Calu3 (cell line): ENCODE measurements around the gene TLCD4. TPM values are rescaled to one million over a fixed set of nuclear protein-coding genes. Genes with fewer than 3 reads are reported as not detected.

Source experiments
- BruUV-seq: library from RNA; stranded (reverse); fragments of 400-500 nt; replicated peaks from 2 replicates; lab custom pipeline; 2021; lab: Mats Ljungman, UMichigan
- CTCF ChIA-PET: fragments of 300-600 bp; sonication (Branson Sonifier 250); formaldehyde crosslinking; loops from one replicate; lab custom pipeline; 2022; ENCODE audit warnings: antibody characterized with exemption; lab: Charles Lee
- DNase-seq: peaks from one replicate; pipeline ENCODE4 v3.0.0; 2022
- H3K27ac Mint-ChIP-seq: one replicate; pipeline ENCODE4 v1.8.0; 2022; ENCODE audit warnings: mixed read lengths; ENCODE audit not compliant: unreplicated experiment
- H3K27me3 Mint-ChIP-seq: one replicate; pipeline ENCODE4 v1.8.0; 2022; ENCODE audit warnings: mixed read lengths; ENCODE audit not compliant: unreplicated experiment
- H3K36me3 Mint-ChIP-seq: one replicate; pipeline ENCODE4 v1.8.0; 2022; ENCODE audit warnings: mild to moderate bottlenecking, moderate library complexity, mixed read lengths; ENCODE audit not compliant: insufficient read depth, unreplicated experiment
- H3K4me1 Mint-ChIP-seq: one replicate; pipeline ENCODE4 v1.8.0; 2022; ENCODE audit warnings: mild to moderate bottlenecking, low read depth, mixed read lengths; ENCODE audit not compliant: unreplicated experiment
- H3K4me3 Mint-ChIP-seq: one replicate; pipeline ENCODE4 v1.8.0; 2022; ENCODE audit warnings: mild to moderate bottlenecking, low read depth, moderate library complexity, mixed read lengths; ENCODE audit not compliant: unreplicated experiment
- H3K9me3 Mint-ChIP-seq: one replicate; pipeline ENCODE4 v1.8.0; 2022; ENCODE audit warnings: low read depth, mixed read lengths; ENCODE audit not compliant: unreplicated experiment
- CTCF ChIP-seq: fragments of 200-600 bp; IDR thresholded peaks from one replicate; pipeline ENCODE4 v1.8.0; 2022; ENCODE audit warnings: antibody characterized with exemption; ENCODE audit not compliant: unreplicated experiment
- intact Hi-C: fragments of 100-400 bp; cut with micrococcal nuclease; formaldehyde crosslinking; loops from one replicate; pipeline ENCODE4 v1.10.0; 2022; ENCODE audit not compliant: unreplicated experiment
- total RNA-seq: library from RNA; stranded (reverse); gene quantifications from 2 replicates; pipeline ENCODE4 v1.2.3, GENCODE V29; 2022

The TLCD4 gene
- total RNA-seq, 1 experiment from 2014 or later = 52.1 TPM

DNA sequence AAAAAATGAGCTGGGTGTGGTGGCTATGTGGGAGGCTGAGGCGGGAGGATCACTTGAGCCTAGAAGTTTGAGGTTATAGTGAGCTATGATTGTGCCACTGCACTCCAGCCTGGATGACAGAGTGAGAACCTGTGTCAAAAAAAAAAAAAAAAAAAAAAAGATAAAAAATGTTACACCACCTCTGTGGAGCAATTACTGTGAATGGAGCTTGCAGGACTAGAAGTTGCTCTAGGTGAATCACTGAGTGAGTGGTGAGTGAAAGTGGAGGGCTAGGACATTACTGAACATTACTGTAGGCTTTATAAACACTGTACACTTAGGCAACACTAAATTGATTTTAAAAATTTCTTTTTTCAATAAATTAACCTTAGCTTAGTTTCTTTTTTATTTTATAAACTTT lies 21.9 kb downstream of the TLCD4 start:
- no peak overlapping the region for H3K27ac Mint-ChIP-seq
- TF ChIP-seq CTCF = no peak
- H3K4me1 Mint-ChIP-seq = peaks cover 10% of the 10 kb centered on the region
- no peak for DNase-seq
- H3K9me3 Mint-ChIP-seq = no peaks in the 10 kb centered on the region
- CTCF ChIA-PET = interaction anchor here (0.6 to 0.7 kb wide), 3 partner anchors 95 to 1881 kb away, joined by 3 to 4 read pairs (median 3); partner anchors contain the start of gene RWDD3
- H3K4me3 Mint-ChIP-seq = no peak overlapping the region
- BruUV-seq = no TSS peak
- no peaks in the 10 kb centered on the region for H3K27me3 Mint-ChIP-seq
- H3K36me3 Mint-ChIP-seq = no peaks in the 10 kb centered on the region
- intact Hi-C loops = no loop called here

DNA sequence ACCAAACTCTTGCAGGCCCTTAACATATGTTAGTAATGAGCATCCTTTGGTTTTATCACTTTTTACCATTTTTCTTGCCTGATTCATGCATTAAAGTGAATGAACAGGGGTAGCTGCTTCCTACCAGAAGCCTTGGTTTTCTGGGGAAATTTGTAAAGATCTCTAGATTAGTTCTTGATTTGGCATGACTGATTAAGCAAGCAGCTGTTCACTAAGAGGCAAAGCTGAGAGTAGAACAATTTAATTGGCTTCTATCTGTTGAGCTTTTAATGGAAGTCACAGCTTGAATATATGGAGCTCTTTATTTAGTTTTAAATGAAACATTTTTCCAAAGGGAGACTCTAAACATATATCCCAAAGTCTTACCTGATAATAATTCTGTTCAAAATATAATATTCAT lies 23.6 kb downstream of the TLCD4 start:
- no peak overlapping the region for H3K4me3 Mint-ChIP-seq
- BruUV-seq = no TSS peak
- H3K4me1 Mint-ChIP-seq = peaks cover 10% of the 10 kb centered on the region
- TF ChIP-seq CTCF = no peak
- no peak overlapping the region for H3K27ac Mint-ChIP-seq
- CTCF ChIA-PET = interaction anchor here (1.0 kb wide), 1 partner anchor 56 kb away, joined by 3 read pairs; no protein-coding TSS in a partner anchor
- no peaks in the 10 kb centered on the region for H3K9me3 Mint-ChIP-seq
- DNase-seq = no peak
- H3K36me3 Mint-ChIP-seq = peaks cover 2% of the 10 kb centered on the region
- H3K27me3 Mint-ChIP-seq = no peaks in the 10 kb centered on the region
- intact Hi-C loops = loop anchor here (10.0 kb wide), 1 partner anchor 56 kb away; no protein-coding TSS in a partner anchor

DNA sequence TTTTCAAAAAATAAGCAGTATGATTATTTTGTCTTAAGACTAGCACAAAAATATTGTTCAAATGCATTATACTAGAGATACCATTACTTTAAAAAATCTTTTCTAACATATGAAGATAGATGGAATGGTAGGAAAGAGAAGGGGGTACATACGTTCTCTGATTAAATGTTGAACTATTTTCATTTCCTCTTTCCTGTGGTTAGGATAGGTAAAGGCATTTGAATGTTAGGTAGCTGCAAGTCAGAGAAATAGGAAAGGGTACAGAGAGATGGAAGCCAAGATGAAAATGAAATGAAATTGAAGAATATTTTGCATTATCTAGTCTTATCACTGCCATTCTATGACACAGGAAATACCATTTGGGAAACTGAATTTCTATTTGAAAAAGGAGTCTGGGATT lies 28.3 kb downstream of the TLCD4 start:
- H3K27me3 Mint-ChIP-seq = no peaks in the 10 kb centered on the region
- no peak for TF ChIP-seq CTCF
- no TSS peak for BruUV-seq
- no peaks in the 10 kb centered on the region for H3K9me3 Mint-ChIP-seq
- DNase-seq = no peak
- intact Hi-C loops = loop anchor here (10.0 kb wide), 1 partner anchor 61 kb away; no protein-coding TSS in a partner anchor
- peaks cover 10% of the 10 kb centered on the region for H3K4me1 Mint-ChIP-seq
- CTCF ChIA-PET = no interaction called here
- no peak overlapping the region for H3K4me3 Mint-ChIP-seq
- H3K27ac Mint-ChIP-seq = no peak overlapping the region
- peaks cover 4% of the 10 kb centered on the region for H3K36me3 Mint-ChIP-seq

- no peaks in the 10 kb centered on the region for H3K27me3 Mint-ChIP-seq
- peaks cover 4% of the 10 kb centered on the region for H3K36me3 Mint-ChIP-seq
- CTCF ChIA-PET = no interaction called here
- no peak for TF ChIP-seq CTCF
- H3K9me3 Mint-ChIP-seq = no peaks in the 10 kb centered on the region
- DNase-seq = no peak
- BruUV-seq = no TSS peak
- H3K4me1 Mint-ChIP-seq = peaks cover 6% of the 10 kb centered on the region
- no peak overlapping the region for H3K4me3 Mint-ChIP-seq
- intact Hi-C loops = loop anchor here (10.0 kb wide), 1 partner anchor 62 kb away; no protein-coding TSS in a partner anchor
- no peak overlapping the region for H3K27ac Mint-ChIP-seq
Observed at GRCh38 chr1:95146637-95147036, 29.5 kb downstream of the TLCD4 start.
